Measurements from ENCODE around the gene C6orf120.
A peak's percentile ranks its signal among the peaks of the same experiment; 100 is the strongest.
"Not testable (repeated sequence)": the region's sequence is repeated elsewhere in the genome, so short reads cannot be mapped to it uniquely, and the experiment has no call there.

Gene C6orf120

GRCh38 chr6:169692516-169692915 is 9.4 kb upstream of the C6orf120 start:
- Histone ChIP-seq H3K9me3 (replicated peaks; ENCODE audit: insufficient read depth, low read length) (no peaks in the 10 kb centered on the region), H3K4me1 (ENCODE audit: low read length) (no peaks in the 10 kb centered on the region), H4K20me1 (ENCODE audit: insufficient read depth, low read length) (no peaks in the 10 kb centered on the region), H3K27me3 (replicated peaks; ENCODE audit: insufficient read depth, low read length) (no peaks in the 10 kb centered on the region), H3K9ac (ENCODE audit: low read length) (no peak overlapping the region), H3K36me3 (replicated peaks; ENCODE audit: insufficient read depth, low read length) (no peaks in the 10 kb centered on the region), H3K27ac (ENCODE audit: low read length) (no peak overlapping the region), H3K4me3 (ENCODE audit: low read length) (no peak overlapping the region), H3K79me2 (ENCODE audit: low read length) (no peaks in the 10 kb centered on the region), H3K9me2 (replicated peaks; ENCODE audit: insufficient read depth, low read length) (no peaks in the 10 kb centered on the region), H3F3A (ENCODE audit: insufficient read depth, low read length) (no peaks in the 10 kb centered on the region), H2AFZ (ENCODE audit: low read length) (no peak overlapping the region), H3K4me2 (ENCODE audit: low read depth, low read length) (no peak overlapping the region)
- TF ChIP-seq EZH2 (optimal IDR thresholded peaks at IDR 0.05; ENCODE audit: low read depth, low read length) (no peak), EZH2phosphoT487 (IDR thresholded peaks at IDR 0.05; ENCODE audit: low read length) (no peak)
- no peak for DNase-seq

GRCh38 chr6:169695131-169695530 is 6.8 kb upstream of the C6orf120 start:
- H3K79me2 ChIP-seq (ENCODE audit: low read length), result no peaks in the 10 kb centered on the region
- no peak for TF ChIP-seq EZH2 (optimal IDR thresholded peaks at IDR 0.05; ENCODE audit: low read depth, low read length)
- no peak for TF ChIP-seq EZH2phosphoT487 (IDR thresholded peaks at IDR 0.05; ENCODE audit: low read length)
- no peak for TF ChIP-seq CTCF (IDR thresholded peaks at IDR 0.05; ENCODE audit: low read length)
- H3K27me3 ChIP-seq (replicated peaks; ENCODE audit: insufficient read depth, low read length), result no peaks in the 10 kb centered on the region
- no peak overlapping the region for H3K9ac ChIP-seq (ENCODE audit: low read length)
- no peaks in the 10 kb centered on the region for H3K4me1 ChIP-seq (ENCODE audit: low read length)
- H3K9me2 ChIP-seq (replicated peaks; ENCODE audit: insufficient read depth, low read length), result no peaks in the 10 kb centered on the region
- H4K20me1 ChIP-seq (ENCODE audit: insufficient read depth, low read length), result no peaks in the 10 kb centered on the region
- no peaks in the 10 kb centered on the region for H3F3A ChIP-seq (ENCODE audit: insufficient read depth, low read length)
- H3K4me3 ChIP-seq (ENCODE audit: low read length), result no peak overlapping the region
- no peak overlapping the region for H2AFZ ChIP-seq (ENCODE audit: low read length)
- H3K4me2 ChIP-seq (ENCODE audit: low read depth, low read length), result no peak overlapping the region
- no peaks in the 10 kb centered on the region for H3K36me3 ChIP-seq (replicated peaks; ENCODE audit: insufficient read depth, low read length)
- no peak overlapping the region for H3K27ac ChIP-seq (ENCODE audit: low read length)
- H3K9me3 ChIP-seq (replicated peaks; ENCODE audit: insufficient read depth, low read length), result no peaks in the 10 kb centered on the region
- DNase-seq, result no peak

GRCh38 chr6:169697115-169697514 is 4.8 kb upstream of the C6orf120 start:
- not testable (repeated sequence) for H4K20me1 ChIP-seq (ENCODE audit: insufficient read depth, low read length); H3K27me3 ChIP-seq (replicated peaks; ENCODE audit: insufficient read depth, low read length); H3K36me3 ChIP-seq (replicated peaks; ENCODE audit: insufficient read depth, low read length); DNase-seq; H2AFZ ChIP-seq (ENCODE audit: low read length); H3K9me2 ChIP-seq (replicated peaks; ENCODE audit: insufficient read depth, low read length); H3K9ac ChIP-seq (ENCODE audit: low read length); H3K9me3 ChIP-seq (replicated peaks; ENCODE audit: insufficient read depth, low read length); H3K27ac ChIP-seq (ENCODE audit: low read length); H3K4me2 ChIP-seq (ENCODE audit: low read depth, low read length); H3K4me3 ChIP-seq (ENCODE audit: low read length); H3F3A ChIP-seq (ENCODE audit: insufficient read depth, low read length); H3K79me2 ChIP-seq (ENCODE audit: low read length); H3K4me1 ChIP-seq (ENCODE audit: low read length)

- Histone ChIP-seq H2AFZ (ENCODE audit: low read length) (no peak overlapping the region), H3K4me1 (ENCODE audit: low read length) (0 out of 2 replicates have a peak, but pooled peaks cover 3% of the 10 kb centered on the region), H3K27ac (ENCODE audit: low read length) (no peak overlapping the region), H3K27me3 (replicated peaks; ENCODE audit: insufficient read depth, low read length) (no peaks in the 10 kb centered on the region), H3K79me2 (ENCODE audit: low read length) (peaks cover 22% of the 10 kb centered on the region), H3K36me3 (replicated peaks; ENCODE audit: insufficient read depth, low read length) (no peaks in the 10 kb centered on the region), H3K9me3 (replicated peaks; ENCODE audit: insufficient read depth, low read length) (no peaks in the 10 kb centered on the region), H3K4me3 (ENCODE audit: low read length) (no peak overlapping the region), H4K20me1 (ENCODE audit: insufficient read depth, low read length) (no peaks in the 10 kb centered on the region), H3K9me2 (replicated peaks; ENCODE audit: insufficient read depth, low read length) (no peaks in the 10 kb centered on the region), H3F3A (ENCODE audit: insufficient read depth, low read length) (no peaks in the 10 kb centered on the region), H3K9ac (ENCODE audit: low read length) (no peak overlapping the region), H3K4me2 (ENCODE audit: low read depth, low read length) (peak overlapping the region; percentile 68; the same call in 1 of the 2 replicates)
- DNase-seq, result no peak
- no peak for TF ChIP-seq EZH2phosphoT487 (IDR thresholded peaks at IDR 0.05; ENCODE audit: low read length)
- TF ChIP-seq CTCF (IDR thresholded peaks at IDR 0.05; ENCODE audit: low read length), result no peak
- TF ChIP-seq EZH2 (optimal IDR thresholded peaks at IDR 0.05; ENCODE audit: low read depth, low read length), result no peak
Measured at GRCh38 chr6:169700296-169700695, 1.6 kb upstream of the C6orf120 start.

All from MM.1S (cell line).